ENCODE measurements around the gene CNTNAP2.

CNTNAP2 gene
- total RNA-seq: 0 to 0.19 (median 0.17) reads per million in 3 donors

- no peak for DNase-seq
- H3K36me3 ChIP-seq (ENCODE audit: control insufficient read depth, insufficient read depth, low read length): no peaks in the 10 kb centered on the region
- H3K9me3 ChIP-seq (ENCODE audit: control insufficient read depth, low read length): no peaks in the 10 kb centered on the region
- no peaks in the 10 kb centered on the region for H3K4me1 ChIP-seq (ENCODE audit: control insufficient read depth, insufficient read depth, low read length, poor library complexity, severe bottlenecking)
- H3K27me3 ChIP-seq (replicated peaks; ENCODE audit: control insufficient read depth, insufficient read depth, low read length, poor library complexity, severe bottlenecking): peaks cover 4% of the 10 kb centered on the region
- H3K4me3 ChIP-seq (ENCODE audit: insufficient read depth, low read depth, low read length, poor library complexity, severe bottlenecking): peak within 1 kb of the TSS; percentile 37
- no peak within 1 kb of the TSS for H3K27ac ChIP-seq (ENCODE audit: insufficient read depth, low read length, poor library complexity, severe bottlenecking)
Measured at GRCh38 chr7:146116521-146117222, at the start of gene CNTNAP2. CNTNAP2 (plus strand) TSS chr7:146116801; CDS start chr7:146116877, 76 bp downstream.

GRCh38 chr7:146067880-146068279 is 48.7 kb upstream of the CNTNAP2 start:
- no peak for DNase-seq
- H3K4me3 ChIP-seq (ENCODE audit: insufficient read depth, low read depth, low read length, poor library complexity, severe bottlenecking): no peak overlapping the region
- H3K27me3 ChIP-seq (replicated peaks; ENCODE audit: control insufficient read depth, insufficient read depth, low read length, poor library complexity, severe bottlenecking): no peaks in the 10 kb centered on the region
- no peaks in the 10 kb centered on the region for H3K9me3 ChIP-seq (ENCODE audit: control insufficient read depth, low read length)
- no peaks in the 10 kb centered on the region for H3K36me3 ChIP-seq (ENCODE audit: control insufficient read depth, insufficient read depth, low read length)
- no peak overlapping the region for H3K27ac ChIP-seq (ENCODE audit: insufficient read depth, low read length, poor library complexity, severe bottlenecking)
- no peaks in the 10 kb centered on the region for H3K4me1 ChIP-seq (ENCODE audit: control insufficient read depth, insufficient read depth, low read length, poor library complexity, severe bottlenecking)

- Histone ChIP-seq H3K9me3 (ENCODE audit: control insufficient read depth, low read length) (no peaks in the 10 kb centered on the region), H3K4me1 (ENCODE audit: control insufficient read depth, insufficient read depth, low read length, poor library complexity, severe bottlenecking) (no peaks in the 10 kb centered on the region), H3K27me3 (replicated peaks; ENCODE audit: control insufficient read depth, insufficient read depth, low read length, poor library complexity, severe bottlenecking) (no peaks in the 10 kb centered on the region), H3K36me3 (ENCODE audit: control insufficient read depth, insufficient read depth, low read length) (no peaks in the 10 kb centered on the region), H3K27ac (ENCODE audit: insufficient read depth, low read length, poor library complexity, severe bottlenecking) (no peak overlapping the region), H3K4me3 (ENCODE audit: insufficient read depth, low read depth, low read length, poor library complexity, severe bottlenecking) (no peak overlapping the region)
- no peak for DNase-seq
Measured at GRCh38 chr7:146074195-146074765, 42.3 kb upstream of the CNTNAP2 start.

- no peak overlapping the region for H3K4me3 ChIP-seq (ENCODE audit: insufficient read depth, low read depth, low read length, poor library complexity, severe bottlenecking)
- no peak overlapping the region for H3K27ac ChIP-seq (ENCODE audit: insufficient read depth, low read length, poor library complexity, severe bottlenecking)
- no peaks in the 10 kb centered on the region for H3K9me3 ChIP-seq (ENCODE audit: control insufficient read depth, low read length)
- H3K4me1 ChIP-seq (ENCODE audit: control insufficient read depth, insufficient read depth, low read length, poor library complexity, severe bottlenecking): no peaks in the 10 kb centered on the region
- H3K27me3 ChIP-seq (replicated peaks; ENCODE audit: control insufficient read depth, insufficient read depth, low read length, poor library complexity, severe bottlenecking): no peaks in the 10 kb centered on the region
- H3K36me3 ChIP-seq (ENCODE audit: control insufficient read depth, insufficient read depth, low read length): no peaks in the 10 kb centered on the region
- DNase-seq: no peak
Measured at GRCh38 chr7:146076344-146076743, 40.3 kb upstream of the CNTNAP2 start.

GRCh38 chr7:146084086-146084485 is 32.5 kb upstream of the CNTNAP2 start:
- Histone ChIP-seq H3K36me3 (ENCODE audit: control insufficient read depth, insufficient read depth, low read length) (no peaks in the 10 kb centered on the region), H3K27ac (ENCODE audit: insufficient read depth, low read length, poor library complexity, severe bottlenecking) (no peak overlapping the region), H3K9me3 (ENCODE audit: control insufficient read depth, low read length) (no peaks in the 10 kb centered on the region), H3K4me1 (ENCODE audit: control insufficient read depth, insufficient read depth, low read length, poor library complexity, severe bottlenecking) (no peaks in the 10 kb centered on the region), H3K27me3 (replicated peaks; ENCODE audit: control insufficient read depth, insufficient read depth, low read length, poor library complexity, severe bottlenecking) (no peaks in the 10 kb centered on the region), H3K4me3 (ENCODE audit: insufficient read depth, low read depth, low read length, poor library complexity, severe bottlenecking) (no peak overlapping the region)
- no peak for DNase-seq

GRCh38 chr7:146090023-146090645 is 26.5 kb upstream of the CNTNAP2 start:
- Histone ChIP-seq H3K4me3 (ENCODE audit: insufficient read depth, low read depth, low read length, poor library complexity, severe bottlenecking) (no peak overlapping the region), H3K27me3 (replicated peaks; ENCODE audit: control insufficient read depth, insufficient read depth, low read length, poor library complexity, severe bottlenecking) (no peaks in the 10 kb centered on the region), H3K36me3 (ENCODE audit: control insufficient read depth, insufficient read depth, low read length) (no peaks in the 10 kb centered on the region), H3K9me3 (ENCODE audit: control insufficient read depth, low read length) (no peaks in the 10 kb centered on the region), H3K27ac (ENCODE audit: insufficient read depth, low read length, poor library complexity, severe bottlenecking) (no peak overlapping the region), H3K4me1 (ENCODE audit: control insufficient read depth, insufficient read depth, low read length, poor library complexity, severe bottlenecking) (no peaks in the 10 kb centered on the region)
- no peak for DNase-seq

- no peaks in the 10 kb centered on the region for H3K27me3 ChIP-seq (replicated peaks; ENCODE audit: control insufficient read depth, insufficient read depth, low read length, poor library complexity, severe bottlenecking)
- H3K27ac ChIP-seq (ENCODE audit: insufficient read depth, low read length, poor library complexity, severe bottlenecking): no peak overlapping the region
- no peaks in the 10 kb centered on the region for H3K4me1 ChIP-seq (ENCODE audit: control insufficient read depth, insufficient read depth, low read length, poor library complexity, severe bottlenecking)
- H3K4me3 ChIP-seq (ENCODE audit: insufficient read depth, low read depth, low read length, poor library complexity, severe bottlenecking): no peak overlapping the region
- no peaks in the 10 kb centered on the region for H3K9me3 ChIP-seq (ENCODE audit: control insufficient read depth, low read length)
- no peak for DNase-seq
- H3K36me3 ChIP-seq (ENCODE audit: control insufficient read depth, insufficient read depth, low read length): no peaks in the 10 kb centered on the region
Measured at GRCh38 chr7:146094356-146094755, 22.2 kb upstream of the CNTNAP2 start.

- Histone ChIP-seq H3K9me3 (ENCODE audit: control insufficient read depth, low read length) (no peaks in the 10 kb centered on the region), H3K4me1 (ENCODE audit: control insufficient read depth, insufficient read depth, low read length, poor library complexity, severe bottlenecking) (no peaks in the 10 kb centered on the region), H3K4me3 (ENCODE audit: insufficient read depth, low read depth, low read length, poor library complexity, severe bottlenecking) (no peak overlapping the region)
Measured at GRCh38 chr7:146096994-146097393, 19.6 kb upstream of the CNTNAP2 start.

GRCh38 chr7:146106319-146106718 is 10.3 kb upstream of the CNTNAP2 start:
- no peaks in the 10 kb centered on the region for H3K36me3 ChIP-seq (ENCODE audit: control insufficient read depth, insufficient read depth, low read length)
- H3K4me3 ChIP-seq (ENCODE audit: insufficient read depth, low read depth, low read length, poor library complexity, severe bottlenecking): no peak overlapping the region
- no peaks in the 10 kb centered on the region for H3K4me1 ChIP-seq (ENCODE audit: control insufficient read depth, insufficient read depth, low read length, poor library complexity, severe bottlenecking)

More at GRCh38 chr7:146096994-146097393, 19.6 kb upstream of the CNTNAP2 start:
- Histone ChIP-seq H3K27ac (ENCODE audit: insufficient read depth, low read length, poor library complexity, severe bottlenecking) (no peak overlapping the region), H3K27me3 (replicated peaks; ENCODE audit: control insufficient read depth, insufficient read depth, low read length, poor library complexity, severe bottlenecking) (no peaks in the 10 kb centered on the region), H3K36me3 (ENCODE audit: control insufficient read depth, insufficient read depth, low read length) (no peaks in the 10 kb centered on the region)
- DNase-seq: no peak

GRCh38 chr7:146112755-146113154 is 3.8 kb upstream of the CNTNAP2 start:
- no peaks in the 10 kb centered on the region for H3K36me3 ChIP-seq (ENCODE audit: control insufficient read depth, insufficient read depth, low read length)
- peaks cover 4% of the 10 kb centered on the region for H3K27me3 ChIP-seq (replicated peaks; ENCODE audit: control insufficient read depth, insufficient read depth, low read length, poor library complexity, severe bottlenecking)
- H3K27ac ChIP-seq (ENCODE audit: insufficient read depth, low read length, poor library complexity, severe bottlenecking): no peak overlapping the region
- no peak overlapping the region for H3K4me3 ChIP-seq (ENCODE audit: insufficient read depth, low read depth, low read length, poor library complexity, severe bottlenecking)
- H3K9me3 ChIP-seq (ENCODE audit: control insufficient read depth, low read length): no peaks in the 10 kb centered on the region
- no peak for DNase-seq
- H3K4me1 ChIP-seq (ENCODE audit: control insufficient read depth, insufficient read depth, low read length, poor library complexity, severe bottlenecking): no peaks in the 10 kb centered on the region

More at GRCh38 chr7:146106319-146106718, 10.3 kb upstream of the CNTNAP2 start:
- no peaks in the 10 kb centered on the region for H3K27me3 ChIP-seq (replicated peaks; ENCODE audit: control insufficient read depth, insufficient read depth, low read length, poor library complexity, severe bottlenecking)
- no peaks in the 10 kb centered on the region for H3K9me3 ChIP-seq (ENCODE audit: control insufficient read depth, low read length)
- no peak overlapping the region for H3K27ac ChIP-seq (ENCODE audit: insufficient read depth, low read length, poor library complexity, severe bottlenecking)
- no peak for DNase-seq
